HCT116 (cell line): ENCODE data around the gene ENOX1. TPM values are rescaled to one million over a fixed set of nuclear protein-coding genes. Genes with fewer than 3 reads are reported as not detected.

Experiments
- ATAC-seq: fragments of 200-7000 bp; cut with Tn5 transposase; 2 replicates; pipeline ENCODE4 v1.9.1; 2020; ENCODE audit warnings: mild to moderate bottlenecking, moderate library complexity
- BruUV-seq: library from RNA; stranded (reverse); fragments of 400-500 nt; replicated peaks from 2 replicates; lab custom pipeline; 2021; lab: Mats Ljungman, UMichigan
- CTCF ChIA-PET: fragments of 300-600 bp; sonication (Branson Sonifier 250); formaldehyde crosslinking; loops from one replicate; lab custom pipeline; 2021; ENCODE audit warnings: antibody characterized with exemption; lab: Charles Lee
- POLR2A ChIA-PET: fragments of 300-600, 350-600 bp; sonication (Branson Sonifier 250); formaldehyde crosslinking; loops from one replicate; lab custom pipeline; 2021; ENCODE audit warnings: antibody characterized with exemption; lab: Charles Lee
- RAD21 ChIA-PET, 2 experiments: fragments of 300-600 bp; sonication (Branson Sonifier 250); formaldehyde crosslinking; loops; one replicate each; lab custom pipeline; 2023; ENCODE audit warnings: low total read pairs in 2 of 2; ENCODE audit not compliant: uncharacterized antibody in 2 of 2, unreplicated experiment in 2 of 2, low non-redundant PET in 1 of 2; lab: Charles Lee
- DNase-seq: peaks from one replicate; pipeline ENCODE4 v3.0.0-alpha.2; 2010; ENCODE audit warnings: low read depth, low spot score
- H2AFZ ChIP-seq: fragments of 200-600 bp; shearing (Covaris generic), sonication (generic); 2 replicates; pipeline ENCODE4 v1.6.1; 2017; ENCODE audit warnings: low read depth, mixed run types, mixed read lengths, antibody characterized with exemption, low read length; ENCODE audit not compliant: poor library complexity, severe bottlenecking
- H3K27ac ChIP-seq: 2 replicates; pipeline ENCODE4 v1.5.1; 2012; ENCODE audit warnings: low read depth, low read length
- H3K27me3 ChIP-seq: fragments of 200-600 bp; sonication (generic); 2 replicates; pipeline ENCODE4 v1.6.1; 2016; ENCODE audit warnings: mixed run types, low read length, mixed read lengths; ENCODE audit not compliant: insufficient read depth
- H3K36me3 ChIP-seq, 2 experiments: fragments of 200-500 bp in 1 of 2; fragments of 200-600 bp in 1 of 2; sonication (Bioruptor generic) in 1 of 2; sonication (generic) in 1 of 2; 2 replicates each; pipeline versions ENCODE4 v1.5.1 to v1.6.1; 2014 to 2016; ENCODE audit warnings: low read length in 2 of 2, inconsistent platforms in 1 of 2, mixed read lengths in 1 of 2, mixed run types in 1 of 2; ENCODE audit not compliant: insufficient read depth in 2 of 2, control insufficient read depth in 1 of 2
- H3K4me1 ChIP-seq, 2 experiments: fragments of 200-600 bp in 1 of 2; sonication (generic) in 1 of 2; 2 replicates each; pipeline versions ENCODE4 v1.5.1 to v1.6.1; 2012 to 2017; ENCODE audit warnings: low read length in 2 of 2, inconsistent platforms in 1 of 2, mild to moderate bottlenecking in 1 of 2, mixed read lengths in 1 of 2, mixed run types in 1 of 2, moderate library complexity in 1 of 2; ENCODE audit not compliant: insufficient read depth in 2 of 2, control insufficient read depth in 1 of 2
- H3K4me2 ChIP-seq: fragments of 200-600 bp; sonication (generic); 2 replicates; pipeline ENCODE4 v1.6.1; 2017; ENCODE audit warnings: mixed run types, low read length, mixed read lengths
- H3K4me3 ChIP-seq, 2 experiments: fragments of 200-600 bp in 1 of 2; sonication (generic) in 1 of 2; replicated peaks in 1 of 2; 2 replicates each; pipeline ENCODE4 v1.5.1; 2011 to 2016; ENCODE audit warnings: low read length in 2 of 2, control low read depth in 1 of 2, low read depth in 1 of 2, mild to moderate bottlenecking in 1 of 2, mixed read lengths in 1 of 2, mixed run types in 1 of 2
- H3K79me2 ChIP-seq: fragments of 200-600 bp; sonication (generic); 2 replicates; pipeline ENCODE4 v1.6.1; 2017; ENCODE audit warnings: mild to moderate bottlenecking, mixed run types, low read length, moderate library complexity, mixed read lengths; ENCODE audit not compliant: insufficient read depth
- H3K9ac ChIP-seq: fragments of 200-600 bp; sonication (generic); 2 replicates; pipeline ENCODE4 v1.6.1; 2016; ENCODE audit warnings: low read length, mixed read lengths
- H3K9me2 ChIP-seq: fragments of 200-600 bp; sonication (generic), shearing (Covaris generic); 2 replicates; pipeline ENCODE4 v1.6.1; 2017; ENCODE audit warnings: mixed run types, mild to moderate bottlenecking, moderate library complexity; ENCODE audit not compliant: insufficient read depth
- H3K9me3 ChIP-seq, 2 experiments: fragments of 200-500 bp in 1 of 2; fragments of 200-600 bp in 1 of 2; sonication (Bioruptor generic) in 1 of 2; sonication (generic) in 1 of 2; 2 replicates each; pipeline ENCODE4 v1.6.1; 2014 to 2017; ENCODE audit warnings: low read length in 2 of 2, mixed read lengths in 2 of 2, inconsistent platforms in 1 of 2, low read depth in 1 of 2, mild to moderate bottlenecking in 1 of 2, mixed run types in 1 of 2, moderate library complexity in 1 of 2; ENCODE audit not compliant: control insufficient read depth in 1 of 2, insufficient read depth in 1 of 2
- H4K20me1 ChIP-seq: fragments of 200-600 bp; sonication (generic), shearing (Covaris generic); 2 replicates; pipeline ENCODE4 v1.6.1; 2017; ENCODE audit warnings: mixed run types, mild to moderate bottlenecking, moderate library complexity; ENCODE audit not compliant: insufficient read depth
- ATF3 ChIP-seq: IDR thresholded peaks from 2 replicates; pipeline ENCODE4 v1.6.1; 2012
- CBX3 ChIP-seq: IDR thresholded peaks from 2 replicates; pipeline ENCODE4 v1.6.1; 2012; ENCODE audit warnings: low read depth
- EZH2phosphoT487 ChIP-seq: fragments of 200-600 bp; IDR thresholded peaks from 2 replicates; pipeline ENCODE4 v1.6.1; 2018; ENCODE audit warnings: antibody characterized with exemption, borderline replicate concordance
- FOSL1 ChIP-seq: IDR thresholded peaks from 2 replicates; pipeline ENCODE4 v1.6.1; 2012; ENCODE audit warnings: low read depth
- SRF ChIP-seq: IDR thresholded peaks from 2 replicates; pipeline ENCODE4 v1.6.1; 2012; ENCODE audit warnings: low read depth
- YY1 ChIP-seq: IDR thresholded peaks from 2 replicates; pipeline ENCODE4 v1.6.1; 2011; ENCODE audit warnings: low read length, low read depth, moderate library complexity, mild to moderate bottlenecking; ENCODE audit not compliant: insufficient replicate concordance; ENCODE audit errors: extremely low read depth
- intact Hi-C: fragments of 100-400 bp; cut with micrococcal nuclease; formaldehyde crosslinking; loops from 2 replicates; pipeline ENCODE4 v1.10.0; 2022
- total RNA-seq: library from RNA; stranded (reverse); gene quantifications from one replicate; pipeline ENCODE4 v1.2.1, GENCODE V29; 2021; ENCODE audit not compliant: unreplicated experiment

Gene ENOX1
- total RNA-seq, 1 experiment from 2014 or later: 4.5 TPM

GRCh38 chr13:43368003-43368402 is 418.8 kb downstream of the ENOX1 start:
- no peak overlapping the region for H3K9ac ChIP-seq
- H3K27ac ChIP-seq: no peak overlapping the region
- DNase-seq (no peak), ATAC-seq (no peak)
- H3K4me1 ChIP-seq: no peaks in the 10 kb centered on the region
- no peaks in the 10 kb centered on the region for H3K9me2 ChIP-seq
- TF ChIP-seq SRF (no peak), EZH2phosphoT487 (no peak), YY1 (no peak)
- H3K79me2 ChIP-seq: no peaks in the 10 kb centered on the region
- no peak overlapping the region for H2AFZ ChIP-seq
- H3K4me3 ChIP-seq: no peak overlapping the region
- POLR2A ChIA-PET: no interaction called here
- RAD21 ChIA-PET: no interaction called here
- no peaks in the 10 kb centered on the region for H3K27me3 ChIP-seq
- CTCF ChIA-PET: no interaction called here
- H3K4me2 ChIP-seq: no peak overlapping the region
- no peaks in the 10 kb centered on the region for H3K36me3 ChIP-seq
- no TSS peak for BruUV-seq
- intact Hi-C loops: no loop called here
- H3K9me3 ChIP-seq: no peaks in the 10 kb centered on the region
- no peaks in the 10 kb centered on the region for H4K20me1 ChIP-seq

- no peaks in the 10 kb centered on the region for H3K79me2 ChIP-seq
- no TSS peak for BruUV-seq
- no peaks in the 10 kb centered on the region for H3K9me3 ChIP-seq
- ChIA-PET POLR2A (no interaction called here), CTCF (no interaction called here), RAD21 (no interaction called here)
- H3K9me2 ChIP-seq: no peaks in the 10 kb centered on the region
- H3K9ac ChIP-seq: no peak overlapping the region
- H3K36me3 ChIP-seq: no peaks in the 10 kb centered on the region
- no peaks in the 10 kb centered on the region for H3K27me3 ChIP-seq
- no peaks in the 10 kb centered on the region for H3K4me1 ChIP-seq
- ATAC-seq (no peak), DNase-seq (no peak)
- H3K4me2 ChIP-seq: no peak overlapping the region
- no peak overlapping the region for H3K4me3 ChIP-seq
- no peak overlapping the region for H2AFZ ChIP-seq
- no peak overlapping the region for H3K27ac ChIP-seq
- H4K20me1 ChIP-seq: no peaks in the 10 kb centered on the region
- TF ChIP-seq ATF3 (no peak), CBX3 (no peak), FOSL1 (no peak)
- intact Hi-C loops: no loop called here
These were observed 421.8 kb downstream of the ENOX1 start for GRCh38 chr13:43365039-43365344.
